A673 (cell line): ENCODE measurements around the gene MED12L. TPM values are rescaled to one million over a fixed set of nuclear protein-coding genes. Genes with fewer than 3 reads are reported as not detected.

Source experiments
- BruUV-seq: library from RNA; stranded (reverse); fragments of 400-500 nt; replicated peaks from 2 replicates; lab custom pipeline; 2021; lab: Mats Ljungman, UMichigan
- CTCF ChIA-PET: fragments of 300-600 bp; sonication (Branson Sonifier 250); formaldehyde crosslinking; loops from one replicate; lab custom pipeline; 2022; ENCODE audit warnings: antibody characterized with exemption; lab: Charles Lee
- POLR2A ChIA-PET: fragments of 300-600 bp; sonication (Branson Sonifier 250); formaldehyde crosslinking; loops from one replicate; lab custom pipeline; 2022; ENCODE audit warnings: antibody characterized with exemption; ENCODE audit not compliant: low non-redundant PET; lab: Charles Lee
- DNase-seq: peaks from one replicate; pipeline ENCODE4 v3.0.0-alpha.2; 2015; ENCODE audit warnings: low spot score
- H3K27ac ChIP-seq: fragments of 200-600 bp; sonication (generic); 2 replicates; pipeline ENCODE4 v1.5.1; 2016; ENCODE audit warnings: mixed run types, low read depth, mild to moderate bottlenecking, mixed read lengths, antibody characterized with exemption, low read length; ENCODE audit not compliant: poor library complexity, severe bottlenecking
- H3K27me3 ChIP-seq: fragments of 200-600 bp; sonication (generic); replicated peaks from 2 replicates; pipeline ENCODE4 v1.6.1; 2017; ENCODE audit warnings: mixed run types, low read depth, mild to moderate bottlenecking, mixed read lengths, antibody characterized with exemption, low read length; ENCODE audit not compliant: insufficient read depth, poor library complexity
- H3K36me3 ChIP-seq: fragments of 200-600 bp; sonication (generic); 2 replicates; pipeline ENCODE4 v1.6.1; 2016; ENCODE audit warnings: mixed run types, mild to moderate bottlenecking, mixed read lengths, antibody characterized with exemption, low read length; ENCODE audit not compliant: insufficient read depth, poor library complexity, severe bottlenecking
- H3K4me1 ChIP-seq: fragments of 200-600 bp; sonication (generic); 2 replicates; pipeline ENCODE4 v1.6.1; 2017; ENCODE audit warnings: mixed run types, mild to moderate bottlenecking, mixed read lengths, antibody characterized with exemption, low read length; ENCODE audit not compliant: insufficient read depth, poor library complexity, severe bottlenecking
- H3K4me3 ChIP-seq: fragments of 200-600 bp; sonication (generic); 2 replicates; pipeline ENCODE4 v1.5.1; 2016; ENCODE audit warnings: low read depth, mixed run types, mild to moderate bottlenecking, mixed read lengths, low read length; ENCODE audit not compliant: poor library complexity, severe bottlenecking
- H3K9me3 ChIP-seq: fragments of 200-600 bp; sonication (generic); 2 replicates; pipeline ENCODE4 v1.6.1; 2016; ENCODE audit warnings: mixed run types, low read depth, mild to moderate bottlenecking, mixed read lengths, antibody characterized with exemption, low read length; ENCODE audit not compliant: poor library complexity, severe bottlenecking
- CTCF ChIP-seq: fragments of 300-800, 200-600 bp; sonication (generic); conservative IDR thresholded peaks from 2 replicates; pipeline ENCODE4 v1.5.1; 2017; ENCODE audit warnings: low read depth, mild to moderate bottlenecking, antibody characterized with exemption, low read length, moderate library complexity, mixed read lengths
- EZH2 ChIP-seq: fragments of 200-600 bp; sonication (generic); IDR thresholded peaks from 2 replicates; pipeline ENCODE4 v1.6.1; 2017; ENCODE audit warnings: borderline replicate concordance, low read depth, mild to moderate bottlenecking, mixed read lengths, antibody characterized with exemption, low read length; ENCODE audit not compliant: poor library complexity, severe bottlenecking
- intact Hi-C: fragments of 100-400 bp; cut with micrococcal nuclease; formaldehyde crosslinking; loops from one replicate; pipeline ENCODE4 v1.10.0; 2022; ENCODE audit not compliant: unreplicated experiment
- total RNA-seq: library from RNA; stranded (reverse); gene quantifications from 2 replicates; pipeline ENCODE4 v1.2.3, GENCODE V29; 2021

The MED12L gene
- total RNA-seq, 1 experiment from 2014 or later = 0.71 TPM

GRCh38 chr3:151101270-151101969, 16.0 kb downstream of the MED12L start:
- TF ChIP-seq CTCF = no peak
- no peak for TF ChIP-seq EZH2
- CTCF ChIA-PET = no interaction called here
- BruUV-seq = no TSS peak
- Histone ChIP-seq H3K27ac (no peak overlapping the region), H3K4me3 (no peak overlapping the region), H3K9me3 (no peaks in the 10 kb centered on the region), H3K4me1 (no peaks in the 10 kb centered on the region), H3K36me3 (no peaks in the 10 kb centered on the region), H3K27me3 (peaks cover 53% of the 10 kb centered on the region)
- POLR2A ChIA-PET = no interaction called here
- intact Hi-C loops = no loop called here
- DNase-seq = no peak

GRCh38 chr3:151106311-151106710, 20.8 kb downstream of the MED12L start:
- intact Hi-C loops = no loop called here
- ChIA-PET POLR2A (no interaction called here), CTCF (no interaction called here)
- no peak for DNase-seq
- TF ChIP-seq CTCF (no peak), EZH2 (no peak)
- Histone ChIP-seq H3K4me3 (no peak overlapping the region), H3K27me3 (peaks cover 32% of the 10 kb centered on the region), H3K9me3 (no peaks in the 10 kb centered on the region), H3K27ac (no peak overlapping the region), H3K36me3 (no peaks in the 10 kb centered on the region), H3K4me1 (no peaks in the 10 kb centered on the region)
- no TSS peak for BruUV-seq

GRCh38 chr3:151107177-151107576, 21.7 kb downstream of the MED12L start:
- no TSS peak for BruUV-seq
- DNase-seq = no peak
- H3K27ac ChIP-seq = no peak overlapping the region
- no peaks in the 10 kb centered on the region for H3K36me3 ChIP-seq
- intact Hi-C loops = no loop called here
- H3K4me1 ChIP-seq = no peaks in the 10 kb centered on the region
- ChIA-PET CTCF (no interaction called here), POLR2A (no interaction called here)
- TF ChIP-seq CTCF = no peak
- peaks cover 24% of the 10 kb centered on the region for H3K27me3 ChIP-seq
- H3K9me3 ChIP-seq = no peaks in the 10 kb centered on the region
- H3K4me3 ChIP-seq = no peak overlapping the region
